Smooth muscle cell (in vitro differentiated cells): ENCODE data around the gene CABP2. TPM values are rescaled to one million over a fixed set of nuclear protein-coding genes. Genes with fewer than 3 reads are reported as not detected.

Source experiments
- DNase-seq: peaks from one replicate; lab custom pipeline; 2025; ENCODE audit not compliant: unreplicated experiment; lab: John Stamatoyannopoulos, UW
- H2AFZ ChIP-seq: fragments of 200-600 bp; sonication (generic); 2 replicates; pipeline ENCODE4 v1.6.0; 2016; ENCODE audit warnings: antibody characterized with exemption, low read depth, mild to moderate bottlenecking
- H3F3A ChIP-seq: fragments of 200-600 bp; sonication (generic); 2 replicates; pipeline ENCODE4 v1.6.0; 2017; ENCODE audit warnings: antibody characterized with exemption, low read depth
- H3K27ac ChIP-seq: fragments of 200-600 bp; sonication (generic); 2 replicates; pipeline ENCODE4 v1.5.1; 2016; ENCODE audit warnings: low read depth, mild to moderate bottlenecking
- H3K27me3 ChIP-seq: fragments of 200-600 bp; sonication (generic); 2 replicates; pipeline ENCODE4 v1.6.1; 2016; ENCODE audit warnings: low read depth, mild to moderate bottlenecking
- H3K36me3 ChIP-seq: fragments of 200-600 bp; sonication (generic); 2 replicates; pipeline ENCODE4 v1.5.1; 2016; ENCODE audit warnings: low read depth
- H3K4me1 ChIP-seq: fragments of 200-600 bp; sonication (generic); 2 replicates; pipeline ENCODE4 v1.5.1; 2016; ENCODE audit warnings: low read depth
- H3K4me2 ChIP-seq: fragments of 200-600 bp; sonication (generic); 2 replicates; pipeline ENCODE4 v1.6.0; 2016; ENCODE audit warnings: mild to moderate bottlenecking
- H3K4me3 ChIP-seq: fragments of 200-600 bp; sonication (generic); 2 replicates; pipeline ENCODE4 v1.5.1; 2016; ENCODE audit warnings: mild to moderate bottlenecking
- H3K79me2 ChIP-seq: fragments of 200-600 bp; sonication (generic); 2 replicates; pipeline ENCODE4 v1.6.0; 2016; ENCODE audit warnings: low read depth, mild to moderate bottlenecking
- H3K9ac ChIP-seq: fragments of 200-600 bp; sonication (generic); 2 replicates; pipeline ENCODE4 v1.6.0; 2016; ENCODE audit warnings: low read depth
- H3K9me3 ChIP-seq: fragments of 200-600 bp; sonication (generic); replicated peaks from 2 replicates; pipeline ENCODE4 v1.5.1; 2016; ENCODE audit warnings: low read depth
- H4K20me1 ChIP-seq: fragments of 200-600 bp; sonication (generic); 2 replicates; pipeline ENCODE4 v1.6.0; 2016; ENCODE audit warnings: low read depth
- CTCF ChIP-seq: fragments of 200-600 bp; sonication (generic); IDR thresholded peaks from 2 replicates; pipeline ENCODE4 v1.5.1; 2017; ENCODE audit warnings: borderline replicate concordance, mild to moderate bottlenecking, antibody characterized with exemption; ENCODE audit not compliant: insufficient read depth, poor library complexity, severe bottlenecking
- WGBS: methylation state at CpG from one replicate; pipeline ENCODE4 v1.1.7; 2016; ENCODE audit warnings: low lambda C conversion rate; 5-methylcytosine and 5-hydroxymethylcytosine counted together
- polyA plus RNA-seq: library from polyadenylated mRNA; unstranded; fragments of >200 nt; fragmentation: Nextera tagmentation; extraction: Ambion mirVana; gene quantifications from 2 replicates; pipeline ENCODE4 v1.2.1, GENCODE V29; 2016
- total RNA-seq: library from RNA; depleted of rRNA; stranded (reverse); fragments of >200 nt; gene quantifications from 2 replicates; pipeline ENCODE4 v1.2.3, GENCODE V29; 2014

Gene CABP2
- total and polyA plus RNA-seq, 2 experiments from 2014 or later, result not detected

- Histone ChIP-seq H3K4me1 (no peaks in the 10 kb centered on the region), H3K4me3 (no peak overlapping the region)
These were observed 12.3 kb upstream of the CABP2 start for GRCh38 chr11:67535561-67535960.

GRCh38 chr11:67534070-67534679 lies 10.9 kb upstream of the CABP2 start:
- H3K4me2 ChIP-seq, result no peak overlapping the region
- H3K79me2 ChIP-seq, result no peaks in the 10 kb centered on the region
- H3K9ac ChIP-seq, result no peak overlapping the region
- DNase-seq, result no peak
- H2AFZ ChIP-seq, result no peak overlapping the region
- no peaks in the 10 kb centered on the region for H4K20me1 ChIP-seq
- no peaks in the 10 kb centered on the region for H3K36me3 ChIP-seq
- no peak for TF ChIP-seq CTCF
- H3F3A ChIP-seq, result no peaks in the 10 kb centered on the region
- no peak overlapping the region for H3K4me3 ChIP-seq
- H3K9me3 ChIP-seq, result peaks cover 4% of the 10 kb centered on the region
- no peaks in the 10 kb centered on the region for H3K27me3 ChIP-seq
- 37% methylated on average over 4 of the region's 4 CpGs for WGBS
- no peaks in the 10 kb centered on the region for H3K4me1 ChIP-seq
- no peak overlapping the region for H3K27ac ChIP-seq

More at GRCh38 chr11:67535561-67535960, 12.3 kb upstream of the CABP2 start:
- Histone ChIP-seq H3K27ac (no peak overlapping the region), H3K27me3 (no peaks in the 10 kb centered on the region), H3K36me3 (no peaks in the 10 kb centered on the region), H4K20me1 (no peaks in the 10 kb centered on the region), H3K9me3 (peaks cover 4% of the 10 kb centered on the region), H3K79me2 (no peaks in the 10 kb centered on the region), H3F3A (no peaks in the 10 kb centered on the region), H2AFZ (no peak overlapping the region), H3K4me2 (no peak overlapping the region), H3K9ac (no peak overlapping the region)
- TF ChIP-seq CTCF, result no peak
- no peak for DNase-seq
- WGBS, result 92% methylated on average over 1 of the region's 1 CpG

GRCh38 chr11:67532889-67533288 lies 9.6 kb upstream of the CABP2 start:
- no peak overlapping the region for H3K4me2 ChIP-seq
- no peak overlapping the region for H3K4me3 ChIP-seq
- TF ChIP-seq CTCF, result no peak
- no peak for DNase-seq
- H3K9ac ChIP-seq, result no peak overlapping the region
- H3K79me2 ChIP-seq, result no peaks in the 10 kb centered on the region
- no peaks in the 10 kb centered on the region for H3K4me1 ChIP-seq
- no peak overlapping the region for H2AFZ ChIP-seq
- H3K9me3 ChIP-seq, result peaks cover 4% of the 10 kb centered on the region
- H3K36me3 ChIP-seq, result no peaks in the 10 kb centered on the region
- WGBS, result 84% methylated on average over 2 of the region's 2 CpGs
- no peak overlapping the region for H3K27ac ChIP-seq
- H4K20me1 ChIP-seq, result no peaks in the 10 kb centered on the region
- no peaks in the 10 kb centered on the region for H3F3A ChIP-seq
- H3K27me3 ChIP-seq, result no peaks in the 10 kb centered on the region

- Histone ChIP-seq H3K27ac (no peak overlapping the region), H4K20me1 (no peaks in the 10 kb centered on the region), H3K9me3 (peaks cover 4% of the 10 kb centered on the region), H3K4me2 (no peak overlapping the region), H3K79me2 (no peaks in the 10 kb centered on the region), H3K36me3 (no peaks in the 10 kb centered on the region), H3K4me3 (no peak overlapping the region), H3K9ac (no peak overlapping the region), H3K4me1 (no peaks in the 10 kb centered on the region), H3K27me3 (no peaks in the 10 kb centered on the region), H3F3A (no peaks in the 10 kb centered on the region), H2AFZ (no peak overlapping the region)
- WGBS, result 89% methylated on average over 5 of the region's 5 CpGs
- no peak for TF ChIP-seq CTCF
- DNase-seq, result no peak
These were observed 7.0 kb upstream of the CABP2 start for GRCh38 chr11:67530282-67530592.
